ENCODE results near the gene GINS2.

GINS2 gene

DNA sequence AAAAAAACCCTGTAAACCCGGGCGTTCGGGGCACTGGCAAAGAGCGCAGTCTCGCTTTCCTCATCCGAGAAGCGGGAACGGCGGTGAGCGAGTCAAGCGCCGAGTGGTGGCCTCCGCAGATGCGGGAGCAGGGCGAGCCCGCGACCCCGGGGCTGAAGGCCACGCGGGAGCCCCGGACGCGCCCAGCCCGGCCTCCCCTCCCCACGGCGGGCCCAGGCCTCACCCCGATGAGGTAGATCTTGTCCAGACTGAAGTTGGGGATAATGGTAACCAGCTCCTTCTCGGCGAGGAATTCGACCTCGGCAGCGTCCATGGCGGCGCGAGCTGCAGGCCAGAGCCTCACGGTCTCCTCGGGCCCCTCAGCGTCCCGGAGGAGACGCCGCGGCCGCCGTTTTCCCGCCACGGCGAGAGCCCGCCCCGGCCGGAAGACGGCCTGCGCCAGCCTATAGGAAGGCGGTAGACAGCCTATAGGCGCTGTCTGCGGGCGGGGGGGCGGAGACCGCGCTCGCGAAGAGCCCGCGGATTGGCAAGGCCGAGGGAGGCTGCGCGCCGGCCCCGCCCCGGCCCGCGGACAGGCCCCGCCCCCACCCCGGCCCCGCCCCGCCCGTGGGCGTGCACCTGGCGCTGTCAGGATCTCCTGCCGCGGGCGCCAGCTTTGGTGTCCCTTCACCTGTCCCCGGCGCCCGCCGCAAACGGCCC is at the start of gene GINS2:
Gene GINS2, minus strand, starts transcription at position 369 of the 699 bp plus-strand sequence. Its CDS starts 56 bp downstream, at position 313.
- no peak for FAIRE-seq

DNA sequence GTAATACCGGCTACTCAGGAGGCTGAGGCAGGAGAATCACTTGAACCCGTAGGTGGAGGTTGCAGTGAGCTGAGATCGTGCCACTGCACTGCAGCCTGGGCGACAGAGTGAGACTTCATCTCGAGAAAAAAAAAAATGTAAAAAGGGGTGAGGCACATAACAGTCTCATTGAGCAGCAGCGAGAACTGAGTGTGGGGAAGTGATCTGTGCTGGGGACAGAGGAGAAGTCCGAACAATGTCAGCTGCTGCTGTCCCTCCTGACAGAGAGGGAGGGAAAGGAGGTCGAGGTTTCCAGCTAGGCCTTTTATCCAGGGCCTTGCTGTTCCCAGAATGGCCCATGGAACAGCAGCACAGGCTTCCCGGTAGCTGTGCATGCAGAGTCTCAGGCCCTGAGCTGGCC is 48.2 kb upstream of the GINS2 start:
- FAIRE-seq = no peak

DNA sequence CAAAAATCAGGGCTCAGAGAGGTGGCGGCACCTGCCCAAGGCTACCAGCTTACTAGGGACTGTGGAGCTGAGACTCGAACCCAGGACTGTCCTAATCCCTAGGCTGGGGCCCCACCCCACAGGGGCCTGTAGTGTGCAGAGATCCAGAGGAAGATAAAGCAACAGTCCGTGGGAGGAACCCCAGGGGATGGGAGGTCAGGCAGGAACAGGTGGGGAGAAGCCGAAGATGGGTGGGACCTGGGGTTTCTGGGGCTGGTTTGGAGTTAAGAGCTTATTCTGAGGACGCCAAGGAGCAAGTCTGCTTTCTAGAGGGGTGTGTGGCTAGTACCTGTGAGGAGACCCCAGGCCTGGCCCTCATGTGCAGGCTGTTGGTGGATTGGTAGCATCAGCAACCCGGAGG is 47.2 kb upstream of the GINS2 start:
- no peak for FAIRE-seq

DNA sequence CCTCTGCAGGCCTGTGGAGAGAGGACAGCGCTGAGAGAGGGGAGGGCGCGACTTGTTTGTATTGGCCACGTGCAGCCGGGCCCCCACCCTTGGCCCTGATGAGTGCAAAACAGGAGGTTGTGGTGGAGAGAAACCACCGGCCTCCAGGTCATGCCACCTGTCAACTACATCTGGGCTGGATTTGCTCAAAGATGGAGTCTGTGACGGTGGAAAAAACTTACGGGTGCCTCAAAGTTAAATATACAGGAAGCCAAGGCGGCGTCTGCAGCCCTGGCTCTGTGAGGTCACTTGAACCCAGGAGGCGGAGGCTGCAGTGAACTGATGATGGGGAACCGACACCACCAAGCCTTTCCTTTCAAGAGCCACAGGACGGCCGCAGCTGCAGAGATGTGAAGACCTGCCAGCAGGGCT is 46.5 kb upstream of the GINS2 start:
- FAIRE-seq = no peak

DNA sequence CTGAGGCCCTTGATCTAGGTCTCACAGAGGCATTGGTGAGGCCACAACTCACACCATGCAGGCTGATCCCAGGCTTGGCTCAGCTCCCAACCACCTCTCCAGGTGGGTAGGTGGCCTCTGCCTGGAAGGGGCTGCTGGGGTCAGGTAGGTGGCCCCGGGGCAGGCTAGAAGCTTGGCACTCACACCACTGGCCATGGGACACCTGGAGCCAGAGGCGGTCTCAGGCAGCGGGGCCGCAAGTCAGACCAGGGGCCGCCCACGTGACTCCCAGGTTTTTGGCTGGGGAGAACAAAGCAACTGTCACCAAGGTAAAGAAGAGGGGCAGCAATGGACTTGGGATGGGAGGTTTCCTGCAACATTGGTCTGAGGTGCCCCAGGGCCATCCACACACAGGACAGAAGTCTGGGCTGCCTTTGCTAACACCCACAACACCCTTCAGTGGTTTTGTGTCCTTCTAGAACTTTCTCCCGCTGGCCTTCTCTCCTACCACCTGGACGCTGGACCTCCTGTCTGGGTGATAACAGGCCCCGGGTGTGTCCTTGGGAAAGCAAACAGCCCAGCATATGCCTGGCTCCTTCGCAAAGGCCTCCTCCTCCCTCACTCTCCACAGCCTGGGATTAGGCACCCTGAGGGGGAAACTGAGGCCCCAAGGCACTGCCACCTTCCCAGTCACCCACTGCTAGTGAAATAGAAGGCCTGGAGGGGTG is 45.7 kb upstream of the GINS2 start:
- no peak for FAIRE-seq

DNA sequence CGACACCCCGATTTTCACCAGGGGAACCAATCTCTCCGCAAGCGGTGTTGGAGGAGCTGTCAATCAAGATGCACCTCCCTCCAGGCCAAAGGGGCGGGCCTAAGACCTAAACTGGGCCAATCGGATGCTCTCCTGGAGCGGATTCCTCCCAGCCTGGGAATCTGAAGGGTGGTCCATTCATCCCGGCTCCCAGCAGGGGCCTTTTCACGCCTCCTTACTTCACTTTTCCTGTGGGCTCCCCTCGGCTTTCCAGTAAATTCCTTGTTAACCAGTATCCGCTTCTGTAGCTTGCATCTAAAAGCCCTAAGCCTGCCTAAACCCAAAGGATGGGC is 45.1 kb upstream of the GINS2 start:
- no peak for FAIRE-seq

DNA sequence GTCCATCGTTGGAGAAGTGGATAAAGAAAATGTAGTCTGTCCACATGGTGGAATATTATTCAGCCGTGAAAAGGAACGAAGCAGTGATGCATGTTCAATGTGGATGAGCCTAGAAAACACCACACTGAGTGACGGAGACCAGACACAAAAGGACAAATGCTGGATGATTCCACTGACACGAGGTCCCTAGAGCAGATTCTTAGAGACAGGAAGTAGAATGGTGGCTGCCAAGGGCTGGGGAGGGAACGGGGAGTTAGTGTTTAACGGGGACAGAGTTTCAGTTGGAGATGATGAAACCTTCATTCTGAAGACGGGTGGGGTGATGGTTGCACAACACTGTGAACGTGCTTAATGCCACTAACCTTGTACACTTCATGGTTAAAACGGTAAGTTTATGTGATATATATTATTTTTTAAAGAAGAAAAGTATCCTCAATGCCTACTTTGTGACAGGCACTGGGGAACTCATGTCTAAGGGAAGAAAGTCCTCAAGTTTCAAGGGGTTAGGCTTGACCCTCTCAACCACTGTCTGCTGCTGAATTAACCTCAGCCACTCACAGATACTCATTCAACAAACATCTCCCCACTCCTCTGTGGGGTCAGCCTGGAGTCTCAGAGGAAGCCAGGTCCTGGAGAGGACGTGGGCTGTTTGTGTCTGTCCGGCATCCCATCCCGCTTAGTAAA is 44.5 kb upstream of the GINS2 start:
- no peak for FAIRE-seq

DNA sequence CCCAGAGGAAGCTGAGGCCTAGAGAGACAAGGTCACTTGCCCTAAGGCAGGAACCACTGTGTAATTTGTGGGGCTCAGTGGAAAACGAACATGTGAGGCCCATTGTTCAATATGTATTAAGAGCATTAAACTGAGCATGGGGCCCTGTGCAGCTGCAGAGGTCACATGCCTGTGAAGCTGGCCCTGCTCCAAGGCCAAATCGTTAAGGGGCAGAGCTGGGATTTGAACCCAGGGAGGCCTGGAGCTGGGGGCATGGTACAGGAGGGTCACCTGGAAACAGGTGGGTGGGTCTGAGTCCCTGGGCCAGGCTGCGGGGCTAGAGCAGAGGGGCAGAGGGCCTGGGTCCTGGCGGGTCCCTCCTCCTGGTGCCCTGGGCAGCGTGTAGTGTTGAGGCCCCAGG is 42.4 kb upstream of the GINS2 start:
- FAIRE-seq = no peak

DNA sequence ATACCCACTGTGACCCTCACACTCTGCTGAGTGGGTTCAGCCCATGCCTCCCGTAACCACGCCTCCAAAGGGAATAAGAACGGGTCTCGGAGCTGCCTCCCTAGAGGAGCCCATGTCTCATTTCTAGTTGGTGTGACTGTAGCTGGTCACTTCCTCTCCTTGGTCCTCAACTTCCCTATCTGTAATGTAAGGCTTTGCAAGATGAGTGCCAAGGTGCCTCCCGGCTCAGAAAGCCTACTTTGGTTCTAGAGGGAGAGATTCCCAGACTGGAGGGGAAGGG is 41.4 kb upstream of the GINS2 start:
- no peak for FAIRE-seq

DNA sequence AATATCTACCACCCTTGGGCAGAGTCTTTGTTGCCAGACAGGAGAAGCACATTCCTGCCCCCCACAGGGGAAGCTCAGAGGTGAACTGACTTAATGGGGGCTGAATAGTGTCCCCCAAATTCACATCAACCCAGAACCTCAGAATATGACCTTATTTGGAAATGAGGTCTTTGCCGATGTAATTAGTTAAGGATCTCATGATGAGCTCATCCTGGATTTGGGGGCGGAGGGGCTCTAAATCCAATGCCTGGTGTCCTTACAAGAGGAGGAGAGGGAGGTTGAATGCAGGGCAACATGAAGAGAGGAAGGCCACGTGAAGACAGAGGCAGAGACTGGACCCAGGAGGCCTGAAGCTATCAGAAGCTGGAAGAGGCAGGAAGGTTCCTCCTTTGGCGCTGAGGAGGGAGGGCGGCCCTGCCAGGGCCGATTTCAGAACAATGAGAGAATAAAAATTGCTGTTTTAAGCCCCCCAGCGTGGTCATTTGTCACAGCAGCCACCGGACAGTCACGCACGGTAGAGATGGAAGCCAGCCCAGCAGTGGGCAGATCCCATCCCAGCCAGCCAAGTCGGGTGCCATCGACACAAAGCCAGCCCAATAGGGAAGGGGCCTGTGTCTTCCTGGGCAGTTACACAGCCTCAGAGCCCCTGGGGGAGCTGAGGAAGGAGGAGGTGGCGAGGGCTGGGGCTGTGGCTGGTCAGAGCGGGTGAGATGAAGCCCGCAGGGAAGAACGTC is 40.9 kb upstream of the GINS2 start:
- FAIRE-seq = no peak

DNA sequence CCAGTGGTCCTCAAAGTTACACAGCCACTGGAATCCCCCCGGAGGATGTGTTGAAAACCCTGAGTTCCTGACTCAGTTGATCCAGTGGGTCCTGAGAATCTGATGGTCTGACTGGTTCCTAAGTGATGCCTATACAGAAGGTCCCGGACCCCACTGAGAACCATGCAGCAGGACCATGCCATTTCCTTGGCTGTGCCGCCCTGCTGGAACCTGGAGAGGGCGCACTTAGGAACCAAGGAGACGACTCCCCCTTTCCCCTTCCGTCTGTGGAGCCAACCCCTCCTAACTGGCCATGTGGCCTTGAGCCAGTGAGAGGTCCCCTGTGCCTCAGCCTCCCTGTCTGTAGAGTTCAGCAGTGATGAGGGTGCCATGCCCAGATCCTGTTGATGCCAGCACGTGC is 40.1 kb upstream of the GINS2 start:
- FAIRE-seq = no peak

DNA sequence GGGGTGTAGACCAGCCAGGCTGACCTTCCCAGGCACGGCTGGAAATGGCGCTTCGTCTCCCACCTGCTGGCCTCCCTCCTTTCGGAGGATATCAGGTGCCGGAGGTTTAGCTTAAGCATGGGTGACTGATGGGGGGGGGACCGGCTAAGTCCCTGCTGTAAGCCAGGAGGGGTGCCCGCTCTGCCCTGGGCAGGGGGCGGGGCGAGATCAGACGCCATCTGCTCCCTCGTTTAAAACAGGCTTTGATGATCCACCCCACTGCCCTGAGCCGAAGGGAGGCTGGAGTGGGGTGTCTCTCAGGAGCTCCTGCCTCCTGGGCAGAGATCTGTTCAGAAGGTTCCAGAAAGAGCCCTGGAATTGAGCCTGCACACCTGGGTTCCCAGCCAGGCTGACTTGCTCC is 36.2 kb upstream of the GINS2 start:
- no peak for FAIRE-seq

DNA sequence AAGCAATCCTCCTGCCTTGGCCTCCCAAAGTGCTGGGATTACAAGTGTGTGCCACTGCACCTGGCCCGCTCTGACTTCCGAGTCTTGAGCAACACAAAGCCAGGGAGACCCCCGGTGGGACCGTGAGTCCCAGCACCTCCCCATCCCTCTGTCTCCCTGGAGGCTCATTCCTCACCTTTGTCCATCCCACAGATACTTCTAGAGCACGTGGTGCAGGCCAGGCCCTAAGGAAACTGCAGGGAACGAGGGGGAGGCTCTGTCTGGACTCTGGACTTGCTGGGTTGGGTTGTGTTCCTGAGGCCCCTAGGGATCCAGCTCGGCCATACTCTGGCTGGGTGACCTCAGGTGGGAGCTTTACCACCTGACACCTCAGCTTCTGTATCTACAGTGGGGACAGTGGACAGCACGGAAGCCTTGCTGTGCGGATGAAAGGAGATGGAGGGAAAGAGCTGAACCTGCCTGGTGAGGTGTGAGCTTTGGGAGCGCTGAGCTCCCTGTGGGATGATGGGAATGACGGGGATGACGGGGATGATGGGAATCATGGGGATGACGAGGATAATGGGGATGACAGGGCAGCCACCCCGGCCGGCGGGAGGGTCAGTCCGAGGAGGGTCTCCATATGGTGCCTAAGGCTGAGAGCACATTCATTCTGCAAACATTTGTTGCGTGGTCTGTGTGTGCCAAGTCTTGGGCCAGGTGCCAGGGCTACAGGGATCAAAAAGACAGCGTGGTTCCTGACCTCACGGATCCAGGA is 35.5 kb upstream of the GINS2 start:
- no peak for FAIRE-seq

DNA sequence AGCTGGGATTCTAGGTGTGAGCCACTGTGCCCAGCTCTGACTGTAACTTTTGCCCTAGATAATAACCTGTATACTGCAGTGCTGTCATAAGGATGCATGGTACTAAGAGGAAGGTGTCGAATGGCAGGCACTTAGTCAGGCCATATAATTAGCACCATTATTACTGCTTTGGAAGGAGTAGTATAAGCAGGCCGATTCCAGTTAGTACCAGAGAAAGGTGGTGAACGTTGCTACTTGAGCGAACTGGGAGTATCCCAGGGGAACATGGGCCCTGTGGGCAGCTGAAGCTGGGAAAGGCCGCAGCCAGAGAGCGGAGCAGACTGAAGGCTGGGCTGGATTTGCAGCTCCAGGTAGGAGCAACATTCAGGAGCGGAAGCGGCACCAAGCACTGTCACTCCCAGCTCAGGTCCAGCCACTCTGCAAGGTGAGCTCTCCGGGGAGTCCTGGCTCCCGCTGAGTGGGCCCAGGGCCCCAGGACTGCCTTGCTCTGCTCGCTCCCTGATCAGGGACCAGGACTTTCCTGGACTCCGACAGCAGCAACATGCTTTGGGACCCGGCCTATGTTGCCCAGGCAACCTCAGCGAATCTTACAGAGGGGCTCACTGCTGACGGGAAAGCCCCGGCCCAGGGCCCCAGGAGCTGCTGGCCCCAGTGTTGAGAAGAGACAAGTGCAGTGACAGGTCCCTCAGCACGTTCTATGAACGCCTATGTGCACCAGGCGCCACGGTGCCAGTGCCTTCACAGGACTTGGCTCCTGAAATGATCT is 33.6 kb upstream of the GINS2 start:
- FAIRE-seq = no peak

DNA sequence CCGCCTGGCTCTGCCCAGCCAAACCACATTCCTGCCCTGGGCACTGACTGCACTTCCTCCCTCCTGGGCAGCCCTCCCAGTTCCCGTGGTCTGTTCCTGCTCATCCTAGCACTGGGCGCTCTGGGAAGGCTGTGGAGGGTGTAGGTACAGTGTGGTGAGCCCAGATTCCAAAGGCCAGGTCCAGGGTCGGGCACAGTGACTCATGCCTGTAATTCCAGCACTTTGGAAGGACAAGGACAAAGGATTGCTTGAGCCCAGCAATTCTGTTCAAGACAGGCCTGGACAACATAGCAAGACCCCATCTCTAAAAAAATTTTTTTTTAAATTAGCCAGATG is 31.5 kb upstream of the GINS2 start:
- FAIRE-seq = no peak

DNA sequence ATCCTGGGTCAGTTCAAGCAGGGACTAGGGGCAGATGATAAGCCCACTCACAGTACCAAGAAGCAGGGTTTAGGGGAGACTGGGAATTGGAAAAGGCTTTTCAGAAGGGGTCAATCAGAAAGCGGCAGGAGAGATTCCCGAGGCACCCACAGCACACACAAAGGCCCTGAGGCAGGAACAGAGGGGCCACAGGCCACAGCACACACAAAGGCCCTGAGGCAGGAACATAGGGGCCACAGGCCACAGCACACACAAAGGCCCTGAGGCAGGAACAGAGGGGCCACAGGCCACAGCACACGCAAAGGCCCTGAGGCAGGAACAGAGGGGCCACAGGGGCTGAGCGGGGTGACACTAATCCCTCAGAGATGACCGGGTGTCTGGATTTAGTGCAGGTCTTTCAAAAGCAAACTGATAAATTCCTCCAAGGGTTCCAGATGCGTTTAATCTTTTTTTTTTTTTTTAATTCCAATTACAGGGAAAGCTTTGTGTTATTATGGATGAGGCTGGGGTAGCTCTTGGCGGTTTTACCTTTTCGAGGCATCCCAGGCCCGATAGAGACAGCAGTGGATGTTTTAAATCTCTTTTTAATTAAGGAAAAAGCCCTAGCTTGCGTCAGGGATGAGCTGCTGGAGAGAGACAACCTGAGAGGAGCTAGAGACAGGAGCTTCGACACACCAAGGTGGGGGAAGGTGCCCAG is 31.0 kb upstream of the GINS2 start:
- no peak for FAIRE-seq

DNA sequence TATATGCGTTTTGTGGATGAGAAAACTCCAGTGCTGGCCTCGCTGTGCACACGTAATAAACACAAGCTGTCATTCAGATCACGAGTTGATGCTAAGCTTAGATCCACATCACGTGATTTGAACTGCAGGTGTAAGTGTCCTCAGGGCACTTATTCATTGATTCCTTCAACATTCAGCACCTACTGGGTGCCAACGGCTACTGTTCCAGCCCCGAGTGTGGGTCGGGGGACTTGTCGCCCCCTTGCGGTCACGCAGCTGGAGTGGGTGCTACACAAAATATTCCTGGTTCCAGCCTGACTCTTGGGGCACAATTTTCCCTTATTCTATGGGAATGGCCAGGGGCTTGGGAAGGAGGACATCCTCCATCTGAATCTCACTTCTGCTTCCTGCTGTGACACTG is 29.9 kb upstream of the GINS2 start:
- FAIRE-seq = no peak

DNA sequence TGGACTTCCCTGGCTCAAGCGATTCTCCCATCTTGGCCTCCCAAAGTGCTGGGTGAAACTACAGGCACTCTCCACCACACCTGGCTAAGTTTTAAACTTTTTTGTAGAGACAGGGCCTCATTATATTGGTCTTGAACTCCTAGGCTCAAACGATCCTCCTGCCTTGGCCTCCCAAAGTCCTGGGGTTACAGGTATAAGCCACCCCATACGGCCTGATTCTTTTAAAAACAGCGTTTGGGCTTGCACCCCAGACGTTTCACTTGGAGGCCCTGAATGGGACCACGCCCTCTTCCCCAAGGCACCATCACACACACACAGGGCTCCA is 29.4 kb upstream of the GINS2 start:
- FAIRE-seq = no peak

DNA sequence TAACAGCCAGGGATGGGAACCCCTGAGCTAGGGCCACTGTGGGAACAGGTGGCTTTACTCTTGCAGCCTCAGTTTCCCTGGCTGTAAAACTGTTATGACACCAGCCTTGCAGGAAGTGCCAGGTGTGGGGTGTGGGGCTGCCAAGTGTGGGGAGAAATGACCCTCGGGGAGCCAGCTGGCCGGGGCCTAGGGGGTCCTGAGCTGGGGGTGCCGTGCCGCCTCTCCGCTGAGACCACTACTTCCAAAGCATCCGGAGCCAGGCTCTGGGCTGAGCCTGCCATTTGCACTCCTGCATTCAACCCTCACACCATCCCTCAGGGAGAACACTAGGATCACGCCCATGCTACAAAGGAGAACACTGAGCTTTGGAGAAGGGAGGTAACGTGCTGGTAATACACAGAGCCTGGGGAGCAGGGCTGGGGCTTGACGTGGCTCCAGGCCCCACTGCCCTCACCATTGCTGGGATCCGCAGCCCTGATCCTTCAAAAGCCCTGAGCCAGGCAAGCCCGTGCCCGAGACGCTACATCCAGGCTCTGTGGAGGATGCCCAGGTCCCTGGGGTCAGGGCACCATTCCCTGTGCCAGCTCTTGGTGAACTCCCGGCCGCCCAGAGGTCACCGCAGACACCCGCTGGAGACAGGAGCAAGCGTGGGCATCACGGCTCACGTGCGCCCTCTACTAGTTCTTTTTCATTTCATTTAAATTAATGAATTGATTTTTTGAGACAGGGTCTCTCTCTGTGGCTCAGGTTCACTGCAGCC is 28.8 kb upstream of the GINS2 start:
- no peak for FAIRE-seq

DNA sequence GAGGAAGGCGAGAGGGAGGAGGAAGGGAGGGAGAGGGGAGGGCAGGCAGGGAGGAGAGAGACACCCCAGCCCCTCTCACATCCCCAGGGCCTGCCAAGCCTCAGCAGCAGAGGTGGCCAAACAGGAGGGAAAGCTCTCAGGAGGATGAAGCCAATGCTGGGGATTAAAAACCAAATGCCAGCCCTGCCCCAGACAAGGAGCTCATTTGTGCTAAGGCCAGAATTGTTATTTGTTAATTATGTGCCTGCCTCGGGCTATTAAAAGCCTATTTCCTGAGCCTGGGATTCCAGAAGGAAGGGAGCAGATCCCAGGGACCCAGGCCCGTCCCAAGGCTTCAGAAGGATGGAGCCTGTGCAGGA is 27.9 kb upstream of the GINS2 start:
- no peak for FAIRE-seq

DNA sequence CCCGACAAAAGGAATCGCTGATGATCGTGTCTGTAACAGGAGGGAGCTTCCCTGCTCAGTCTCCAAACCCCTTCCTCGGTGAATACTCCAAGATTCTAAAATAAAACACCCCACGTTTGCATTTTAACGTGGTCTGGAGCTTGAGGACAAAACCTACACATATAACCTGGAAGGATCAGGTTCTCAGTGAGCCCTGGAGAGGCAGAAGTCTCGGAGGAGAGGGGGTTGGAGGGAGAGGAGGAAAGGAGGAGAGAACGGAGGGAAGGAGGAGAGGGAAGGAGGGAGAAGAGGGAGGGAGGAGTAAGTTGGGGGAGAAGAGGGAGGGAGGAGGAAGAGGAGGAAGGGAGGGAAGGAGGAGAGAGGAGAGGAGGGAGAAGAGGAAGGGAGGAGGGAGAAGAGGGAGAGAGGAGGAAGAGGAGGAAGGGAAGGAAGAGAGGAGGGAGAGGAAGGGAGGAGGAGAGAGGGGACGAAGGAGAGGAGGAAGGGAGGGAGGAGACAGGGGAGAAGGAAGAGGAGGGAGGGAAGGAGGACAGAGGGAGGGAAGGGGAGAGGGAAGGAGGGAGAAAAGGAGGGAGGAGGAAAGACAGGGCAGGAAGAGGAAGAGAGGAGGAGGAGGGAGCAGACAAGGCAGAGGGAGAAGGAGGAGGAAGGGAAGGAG is 27.4 kb upstream of the GINS2 start:
- FAIRE-seq = no peak
